Measurements from ENCODE around the gene PRIMPOL.

DNA sequence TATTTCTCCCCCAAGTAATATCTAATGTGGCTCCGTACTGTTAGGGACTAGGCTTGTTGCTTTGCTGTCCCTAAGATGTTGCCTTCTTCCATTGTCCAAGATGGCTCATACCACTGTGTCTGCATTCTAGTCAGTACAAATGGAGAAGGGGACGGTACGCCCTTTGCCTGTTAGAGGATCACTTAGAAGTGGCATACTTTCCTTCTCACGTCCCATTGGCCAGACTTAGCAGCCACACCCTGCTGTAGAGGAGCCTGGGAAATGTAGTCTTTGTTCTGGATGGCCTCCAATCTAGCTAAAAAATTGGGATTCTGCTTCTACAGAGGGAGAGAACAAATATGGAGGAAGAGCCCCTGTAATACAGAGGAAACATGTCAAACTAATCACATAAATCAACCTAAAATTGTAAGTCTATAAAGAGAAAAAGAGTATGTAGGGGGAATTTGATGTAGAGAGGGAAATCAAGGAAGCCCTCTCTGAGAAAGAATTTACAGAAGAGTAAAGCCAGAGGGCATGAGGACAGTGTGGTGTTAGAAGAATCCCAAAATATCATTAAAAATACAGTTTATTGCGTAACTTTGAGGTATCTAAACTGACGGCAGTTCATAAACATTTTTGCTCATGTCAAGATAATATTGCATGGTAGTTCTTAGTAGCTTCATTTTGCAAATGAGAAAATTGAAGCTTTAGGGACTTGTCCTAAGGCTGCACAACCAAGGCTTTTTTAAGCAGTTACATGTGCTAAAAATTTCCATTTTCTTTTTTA is 15.1 kb downstream of the PRIMPOL start:
- TF ChIP-seq EZH2 (IDR thresholded peaks at IDR 0.05; ENCODE audit: low read length, missing control alignments), result no peak
- TF ChIP-seq, protein P1, sequence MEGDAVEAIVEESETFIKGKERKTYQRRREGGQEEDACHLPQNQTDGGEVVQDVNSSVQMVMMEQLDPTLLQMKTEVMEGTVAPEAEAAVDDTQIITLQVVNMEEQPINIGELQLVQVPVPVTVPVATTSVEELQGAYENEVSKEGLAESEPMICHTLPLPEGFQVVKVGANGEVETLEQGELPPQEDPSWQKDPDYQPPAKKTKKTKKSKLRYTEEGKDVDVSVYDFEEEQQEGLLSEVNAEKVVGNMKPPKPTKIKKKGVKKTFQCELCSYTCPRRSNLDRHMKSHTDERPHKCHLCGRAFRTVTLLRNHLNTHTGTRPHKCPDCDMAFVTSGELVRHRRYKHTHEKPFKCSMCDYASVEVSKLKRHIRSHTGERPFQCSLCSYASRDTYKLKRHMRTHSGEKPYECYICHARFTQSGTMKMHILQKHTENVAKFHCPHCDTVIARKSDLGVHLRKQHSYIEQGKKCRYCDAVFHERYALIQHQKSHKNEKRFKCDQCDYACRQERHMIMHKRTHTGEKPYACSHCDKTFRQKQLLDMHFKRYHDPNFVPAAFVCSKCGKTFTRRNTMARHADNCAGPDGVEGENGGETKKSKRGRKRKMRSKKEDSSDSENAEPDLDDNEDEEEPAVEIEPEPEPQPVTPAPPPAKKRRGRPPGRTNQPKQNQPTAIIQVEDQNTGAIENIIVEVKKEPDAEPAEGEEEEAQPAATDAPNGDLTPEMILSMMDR (conservative IDR thresholded peaks at IDR 0.05 in 1 of 2, IDR thresholded peaks at IDR 0.05 in 1 of 2; ENCODE audit: low read depth in 1 of 2, low read length in 2 of 2), result no peak

Measured in fibroblast of lung (primary cell).